K562 (cell line): ENCODE measurements around the gene MMP11.

Experiments used
- DDX20 ChIP-seq: fragments of 450-650 bp; IDR thresholded peaks from 2 replicates; pipeline ENCODE4 v1.6.1; 2016; ENCODE audit warnings: missing genetic modification characterization, low read depth, mild to moderate bottlenecking, missing compliant biosample characterization, moderate library complexity
- IRF2 ChIP-seq: sonication (generic); formaldehyde crosslinking; IDR thresholded peaks from 2 replicates; pipeline ENCODE4 v1.8.1; 2022; ENCODE audit warnings: mild to moderate bottlenecking, missing genetic modification reagents
- MYC ChIP-seq, 2 experiments: fragments of 250-450 bp in 1 of 2; sonication (Bioruptor Pico) in 1 of 2; IDR thresholded peaks; 2 replicates each; pipeline versions ENCODE4 v1.5.1 to v1.6.1; 2012 to 2021; ENCODE audit warnings: low read depth in 2 of 2, borderline replicate concordance in 1 of 2, improper control_type of control experiment in 1 of 2, low read length in 1 of 2, mild to moderate bottlenecking in 1 of 2, moderate library complexity in 1 of 2
- NRF1 ChIP-seq, 2 experiments: fragments of 450-650 bp; IDR thresholded peaks in 1 of 2; conservative IDR thresholded peaks in 1 of 2; 2 replicates each; pipeline ENCODE4 v1.6.1; 2014; ENCODE audit warnings: mild to moderate bottlenecking in 2 of 2
- RBFOX2 ChIP-seq: fragments of 200-400 bp; formaldehyde crosslinking; IDR thresholded peaks from 2 replicates; pipeline ENCODE4 v1.6.1; 2017; ENCODE audit warnings: low read depth, mild to moderate bottlenecking, low read length, moderate library complexity
- RUNX1 ChIP-seq: sonication (generic); IDR thresholded peaks from 2 replicates; pipeline ENCODE4 v1.6.1; 2016; ENCODE audit warnings: antibody characterized with exemption, low read depth
- SIN3B ChIP-seq: fragments of 450-650 bp; IDR thresholded peaks from 2 replicates; pipeline ENCODE4 v1.6.1; 2017; ENCODE audit warnings: low read depth, mild to moderate bottlenecking, moderate library complexity
- SIX5 ChIP-seq, 2 experiments: IDR thresholded peaks; 2 replicates each; pipeline ENCODE4 v1.6.1; 2011; ENCODE audit warnings: low read length in 2 of 2, borderline replicate concordance in 1 of 2, low read depth in 1 of 2, mild to moderate bottlenecking in 1 of 2, moderate library complexity in 1 of 2; ENCODE audit not compliant: insufficient read depth in 1 of 2
- SRSF3 ChIP-seq: fragments of 200-400 bp; formaldehyde crosslinking; IDR thresholded peaks from 2 replicates; pipeline ENCODE4 v1.6.1; 2016; ENCODE audit warnings: mild to moderate bottlenecking, low read length, moderate library complexity; ENCODE audit not compliant: insufficient read depth
- STAG1 ChIP-seq: sonication (generic); formaldehyde crosslinking; IDR thresholded peaks from 2 replicates; pipeline ENCODE4 v1.5.0; 2020; ENCODE audit warnings: missing genetic modification reagents, borderline replicate concordance
- XRCC5 ChIP-seq: fragments of 200-400 bp; formaldehyde crosslinking; IDR thresholded peaks from 2 replicates; pipeline ENCODE4 v1.6.1; 2017; ENCODE audit warnings: low read depth, mild to moderate bottlenecking, low read length
- TF ChIP-seq, protein P1 (sequence below), 3 experiments: IDR thresholded peaks in 2 of 3; conservative IDR thresholded peaks in 1 of 3; 2 replicates each; pipeline ENCODE4 v1.5.1; 2011 to 2012; ENCODE audit warnings: low read length in 3 of 3, mild to moderate bottlenecking in 3 of 3, control low read depth in 2 of 3, improper control_type of control experiment in 1 of 3, inconsistent platforms in 1 of 3, low read depth in 1 of 3, mixed read lengths in 1 of 3, moderate library complexity in 1 of 3; ENCODE audit not compliant: insufficient read depth in 2 of 3
- TF ChIP-seq, protein P2 (sequence below): sonication (generic); formaldehyde crosslinking; IDR thresholded peaks from 2 replicates; pipeline ENCODE4 v1.8.0; 2022; ENCODE audit warnings: missing genetic modification reagents, mild to moderate bottlenecking, borderline replicate concordance

DNA sequence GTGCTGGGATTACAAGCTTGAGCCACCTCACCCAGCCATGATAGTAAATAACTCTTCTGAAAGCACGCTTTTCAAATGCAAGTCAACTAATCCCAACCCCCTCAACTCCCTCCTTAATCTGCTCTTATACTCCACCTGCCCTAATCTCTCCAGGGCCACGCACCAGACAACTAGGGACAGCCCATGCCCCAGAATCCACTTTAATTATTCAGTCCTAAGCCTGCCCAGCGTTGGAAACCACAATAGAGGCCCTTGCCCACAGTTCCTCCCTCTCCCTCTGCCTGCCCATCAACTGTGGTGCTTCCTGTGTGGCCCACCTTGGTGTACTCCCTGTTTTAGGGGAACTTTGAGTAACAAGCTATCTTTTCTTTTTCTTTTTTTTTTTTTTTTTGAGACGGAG is 15.8 kb upstream of the MMP11 start:
- TF ChIP-seq RUNX1 (no peak), IRF2 (no peak), STAG1 (no peak), RBFOX2 (no peak), DDX20 (tag) (no peak), NRF1 (conservative IDR thresholded peaks at IDR 0.05 in 1 of 2, IDR thresholded peaks at IDR 0.05 in 1 of 2) (no peak), SIX5 (IDR thresholded peaks at IDR 0.05; ENCODE audit: borderline replicate concordance in 1 of 2, insufficient read depth in 1 of 2, low read depth in 1 of 2, low read length in 2 of 2) (no peak), XRCC5 (no peak), SIN3B (no peak), MYC (IDR thresholded peaks at IDR 0.05; ENCODE audit: low read depth, low read length) (no peak), MYC (CRISPR knock-in tag; IDR thresholded peaks at IDR 0.05; ENCODE audit: borderline replicate concordance, low read depth) (no peak), SRSF3 (no peak)
- TF ChIP-seq, protein P1, sequence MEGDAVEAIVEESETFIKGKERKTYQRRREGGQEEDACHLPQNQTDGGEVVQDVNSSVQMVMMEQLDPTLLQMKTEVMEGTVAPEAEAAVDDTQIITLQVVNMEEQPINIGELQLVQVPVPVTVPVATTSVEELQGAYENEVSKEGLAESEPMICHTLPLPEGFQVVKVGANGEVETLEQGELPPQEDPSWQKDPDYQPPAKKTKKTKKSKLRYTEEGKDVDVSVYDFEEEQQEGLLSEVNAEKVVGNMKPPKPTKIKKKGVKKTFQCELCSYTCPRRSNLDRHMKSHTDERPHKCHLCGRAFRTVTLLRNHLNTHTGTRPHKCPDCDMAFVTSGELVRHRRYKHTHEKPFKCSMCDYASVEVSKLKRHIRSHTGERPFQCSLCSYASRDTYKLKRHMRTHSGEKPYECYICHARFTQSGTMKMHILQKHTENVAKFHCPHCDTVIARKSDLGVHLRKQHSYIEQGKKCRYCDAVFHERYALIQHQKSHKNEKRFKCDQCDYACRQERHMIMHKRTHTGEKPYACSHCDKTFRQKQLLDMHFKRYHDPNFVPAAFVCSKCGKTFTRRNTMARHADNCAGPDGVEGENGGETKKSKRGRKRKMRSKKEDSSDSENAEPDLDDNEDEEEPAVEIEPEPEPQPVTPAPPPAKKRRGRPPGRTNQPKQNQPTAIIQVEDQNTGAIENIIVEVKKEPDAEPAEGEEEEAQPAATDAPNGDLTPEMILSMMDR (IDR thresholded peaks at IDR 0.05 in 2 of 3, conservative IDR thresholded peaks at IDR 0.05 in 1 of 3; ENCODE audit: insufficient read depth in 2 of 3, low read depth in 1 of 3, low read length in 3 of 3): no peak
- TF ChIP-seq, protein P2, sequence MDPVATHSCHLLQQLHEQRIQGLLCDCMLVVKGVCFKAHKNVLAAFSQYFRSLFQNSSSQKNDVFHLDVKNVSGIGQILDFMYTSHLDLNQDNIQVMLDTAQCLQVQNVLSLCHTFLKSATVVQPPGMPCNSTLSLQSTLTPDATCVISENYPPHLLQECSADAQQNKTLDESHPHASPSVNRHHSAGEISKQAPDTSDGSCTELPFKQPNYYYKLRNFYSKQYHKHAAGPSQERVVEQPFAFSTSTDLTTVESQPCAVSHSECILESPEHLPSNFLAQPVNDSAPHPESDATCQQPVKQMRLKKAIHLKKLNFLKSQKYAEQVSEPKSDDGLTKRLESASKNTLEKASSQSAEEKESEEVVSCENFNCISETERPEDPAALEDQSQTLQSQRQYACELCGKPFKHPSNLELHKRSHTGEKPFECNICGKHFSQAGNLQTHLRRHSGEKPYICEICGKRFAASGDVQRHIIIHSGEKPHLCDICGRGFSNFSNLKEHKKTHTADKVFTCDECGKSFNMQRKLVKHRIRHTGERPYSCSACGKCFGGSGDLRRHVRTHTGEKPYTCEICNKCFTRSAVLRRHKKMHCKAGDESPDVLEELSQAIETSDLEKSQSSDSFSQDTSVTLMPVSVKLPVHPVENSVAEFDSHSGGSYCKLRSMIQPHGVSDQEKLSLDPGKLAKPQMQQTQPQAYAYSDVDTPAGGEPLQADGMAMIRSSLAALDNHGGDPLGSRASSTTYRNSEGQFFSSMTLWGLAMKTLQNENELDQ (CRISPR knock-in tag): no peak
